IMR-90 (cell line): Measurements from ENCODE around the gene FKBP10. TPM values are rescaled to one million over a fixed set of nuclear protein-coding genes. Genes with fewer than 3 reads are reported as not detected.

ENCODE experiments used
- ATAC-seq: fragments of 200-7000 bp; cut with Tn5 transposase; 2 replicates; pipeline ENCODE4 v1.9.1; 2020; ENCODE audit warnings: low read depth, mild to moderate bottlenecking, moderate library complexity
- BruUV-seq: library from RNA; stranded (reverse); fragments of 400-500 nt; replicated peaks from 2 replicates; lab custom pipeline; 2021; lab: Mats Ljungman, UMichigan
- CTCF ChIA-PET: fragments of 300-600 bp; formaldehyde crosslinking; extraction: SDS; loops from one replicate; lab custom pipeline; 2021; ENCODE audit warnings: antibody characterized with exemption; lab: Yijun Ruan, JAX
- POLR2A ChIA-PET: fragments of 300-600 bp; sonication (Branson Sonifier 250); formaldehyde crosslinking; loops from one replicate; lab custom pipeline; 2022; ENCODE audit warnings: antibody characterized with exemption; ENCODE audit not compliant: unreplicated experiment; lab: Charles Lee
- DNase-seq: peaks from one replicate; pipeline ENCODE4 v3.0.0; 2013
- H2AFZ ChIP-seq: replicated peaks from 2 replicates; pipeline ENCODE3; 2013; ENCODE audit warnings: low read length, mild to moderate bottlenecking; ENCODE audit not compliant: poor library complexity
- H2AK5ac ChIP-seq: 2 replicates; pipeline ENCODE4 v1.6.1; 2013; ENCODE audit warnings: low read depth, low read length, inconsistent platforms
- H2AK9ac ChIP-seq: replicated peaks from 2 replicates; pipeline ENCODE3; 2013; ENCODE audit warnings: mild to moderate bottlenecking, low read depth, low read length, moderate library complexity; ENCODE audit not compliant: poor library complexity
- H2BK120ac ChIP-seq: 2 replicates; pipeline ENCODE4 v1.6.1; 2013; ENCODE audit warnings: low read depth, low read length, inconsistent platforms
- H2BK15ac ChIP-seq: 3 replicates; pipeline ENCODE4 v1.6.1; 2013; ENCODE audit warnings: low read depth, low read length, inconsistent platforms
- H2BK20ac ChIP-seq: 2 replicates; pipeline ENCODE4 v1.6.1; 2013; ENCODE audit warnings: low read depth, mild to moderate bottlenecking, inconsistent platforms, low read length, moderate library complexity
- H2BK5ac ChIP-seq: 2 replicates; pipeline ENCODE4 v1.6.1; 2013; ENCODE audit warnings: mild to moderate bottlenecking, low read depth, low read length, inconsistent platforms; ENCODE audit not compliant: poor library complexity, severe bottlenecking
- H3K14ac ChIP-seq: replicated peaks from 2 replicates; pipeline ENCODE4 v1.6.1; 2013; ENCODE audit warnings: low read depth, low read length, inconsistent platforms
- H3K18ac ChIP-seq: 2 replicates; pipeline ENCODE4 v1.6.1; 2013; ENCODE audit warnings: low read depth, low read length, control low read depth
- H3K23ac ChIP-seq: 2 replicates; pipeline ENCODE4 v1.6.1; 2013; ENCODE audit warnings: low read depth, low read length, inconsistent platforms
- H3K27ac ChIP-seq: 2 replicates; pipeline ENCODE4 v1.5.1; 2013; ENCODE audit warnings: mild to moderate bottlenecking, control low read depth, low read length; ENCODE audit not compliant: insufficient read depth
- H3K27me3 ChIP-seq: 2 replicates; pipeline ENCODE4 v1.6.1; 2013; ENCODE audit warnings: low read length; ENCODE audit not compliant: control insufficient read depth, insufficient read depth
- H3K36me3 ChIP-seq: 2 replicates; pipeline ENCODE4 v1.6.1; 2013; ENCODE audit warnings: low read length, mixed read lengths; ENCODE audit not compliant: control insufficient read depth, insufficient read depth
- H3K4ac ChIP-seq: 2 replicates; pipeline ENCODE4 v1.6.1; 2013; ENCODE audit warnings: low read depth, low read length, inconsistent platforms
- H3K4me1 ChIP-seq: 2 replicates; pipeline ENCODE4 v1.6.1; 2013; ENCODE audit warnings: low read length, mixed read lengths; ENCODE audit not compliant: control insufficient read depth, insufficient read depth
- H3K4me2 ChIP-seq: 2 replicates; pipeline ENCODE4 v1.6.1; 2013; ENCODE audit warnings: low read depth, mild to moderate bottlenecking, control low read depth, low read length, moderate library complexity
- H3K4me3 ChIP-seq: 2 replicates; pipeline ENCODE4 v1.5.1; 2013; ENCODE audit warnings: low read depth, mild to moderate bottlenecking, control low read depth, low read length, moderate library complexity; ENCODE audit not compliant: insufficient read depth
- H3K56ac ChIP-seq: 2 replicates; pipeline ENCODE4 v1.6.1; 2013; ENCODE audit warnings: low read length, inconsistent platforms; ENCODE audit not compliant: insufficient read depth; ENCODE audit errors: extremely low read depth
- H3K79me1 ChIP-seq, 2 experiments: 2 replicates each; pipeline ENCODE4 v1.6.1; 2013; ENCODE audit warnings: low read length in 2 of 2, inconsistent platforms in 1 of 2, low read depth in 1 of 2
- H3K9ac ChIP-seq: 2 replicates; pipeline ENCODE4 v1.6.1; 2013; ENCODE audit warnings: low read depth, low read length, control low read depth
- H3K9me1 ChIP-seq: 2 replicates; pipeline ENCODE4 v1.6.1; 2013; ENCODE audit warnings: low read length, inconsistent platforms; ENCODE audit not compliant: insufficient read depth
- H3K9me3 ChIP-seq: 2 replicates; pipeline ENCODE4 v1.6.1; 2013; ENCODE audit warnings: low read length; ENCODE audit not compliant: control insufficient read depth, insufficient read depth
- H4K20me1 ChIP-seq: 2 replicates; pipeline ENCODE4 v1.6.1; 2013; ENCODE audit warnings: low read length, inconsistent platforms; ENCODE audit not compliant: insufficient read depth
- H4K5ac ChIP-seq: 2 replicates; pipeline ENCODE4 v1.6.1; 2013; ENCODE audit warnings: mild to moderate bottlenecking, low read depth, low read length, control low read depth
- H4K8ac ChIP-seq, 2 experiments: 2 replicates each; pipeline ENCODE4 v1.6.1; 2013; ENCODE audit warnings: low read depth in 2 of 2, low read length in 2 of 2, control low read depth in 1 of 2, inconsistent platforms in 1 of 2
- H4K91ac ChIP-seq: 2 replicates; pipeline ENCODE4 v1.6.1; 2013; ENCODE audit warnings: low read depth, low read length, inconsistent platforms; ENCODE audit not compliant: insufficient read depth
- MXI1 ChIP-seq: IDR thresholded peaks from 2 replicates; pipeline ENCODE4 v1.6.1; 2012; ENCODE audit warnings: low read depth, mild to moderate bottlenecking, low read length, moderate library complexity, borderline replicate concordance
- WGBS, 2 experiments: methylation state at CpG; one replicate each; pipeline versions ENCODE4 v1.1.5 to v1.1.7; 2013; ENCODE audit warnings: missing lambda C conversion rate in 2 of 2; ENCODE audit not compliant: insufficient read length in 1 of 2; ENCODE audit errors: extremely low coverage in 2 of 2; 5-methylcytosine and 5-hydroxymethylcytosine counted together
- dilution Hi-C: fragments of 300-500 bp; cut with HindIII; formaldehyde crosslinking; loops from one replicate; pipeline ENCODE4 v1.14.3; 2018; ENCODE audit warnings: low sequenced_read_pairs; ENCODE audit not compliant: unreplicated experiment
- in situ Hi-C: fragments of 300-500 bp; cut with MboI; formaldehyde crosslinking; loops from 3 replicates; pipeline ENCODE4 v1.14.3; 2019; ENCODE audit warnings: low sequenced_read_pairs, inconsistent platforms, mixed read lengths
- intact Hi-C: fragments of 100-400 bp; cut with micrococcal nuclease; formaldehyde crosslinking; loops from 2 replicates; pipeline ENCODE4 v1.10.0; 2022
- polyA plus RNA-seq, 3 experiments: library from polyadenylated mRNA; depleted of rRNA; stranded (reverse); fragments of >200 nt; gene quantifications; 2 replicates each; pipeline ENCODE4 v1.2.3, GENCODE V29; 2012; ENCODE audit warnings: low replicate concordance in 1 of 3
- total RNA-seq: library from RNA; depleted of rRNA; stranded (reverse); fragments of >200 nt; gene quantifications from 2 replicates; pipeline ENCODE4 v1.2.3, GENCODE V29; 2012

Gene FKBP10
- total and polyA plus RNA-seq, 2 of the 4 experiments (the other 2 are of a cell fraction) = 170 to 984 TPM

- no peak overlapping the region for H2BK20ac ChIP-seq
- no peak overlapping the region for H3K4me3 ChIP-seq
- no peak overlapping the region for H2BK5ac ChIP-seq
- TF ChIP-seq MXI1 = no peak
- H3K9me3 ChIP-seq = no peaks in the 10 kb centered on the region
- H3K27ac ChIP-seq = no peak overlapping the region
- no peak overlapping the region for H3K23ac ChIP-seq
- H3K18ac ChIP-seq = no peak overlapping the region
- H3K36me3 ChIP-seq = 0 out of 2 replicates have a peak, but pooled peaks cover 4% of the 10 kb centered on the region
- H2AK9ac ChIP-seq = peak overlapping the region; percentile 79
- H3K9me1 ChIP-seq = peaks cover 11% of the 10 kb centered on the region
- no TSS peak for BruUV-seq
- H2BK15ac ChIP-seq = no peak overlapping the region
- H3K14ac ChIP-seq = no peak overlapping the region
- POLR2A ChIA-PET = no interaction called here
- H2BK120ac ChIP-seq = no peak overlapping the region
- dilution Hi-C loops (no loop called here), intact Hi-C loops (no loop called here), in situ Hi-C loops (no loop called here)
- H3K4me1 ChIP-seq = no peaks in the 10 kb centered on the region
- no peak overlapping the region for H4K8ac ChIP-seq
- ATAC-seq (no peak), DNase-seq (peak; percentile 35)
- peaks cover 12 to 24% of the 10 kb centered on the region in 2 experiments for H3K79me1 ChIP-seq
- peaks cover 29% of the 10 kb centered on the region for H4K20me1 ChIP-seq
- no peak overlapping the region for H3K56ac ChIP-seq
- no peak overlapping the region for H4K91ac ChIP-seq
- WGBS, 2 experiments = 61% methylated on average over 3 of the region's 6 CpGs; no CpG with 5 or more reads in 1 of the 2 experiments
- no peak overlapping the region for H2AK5ac ChIP-seq
- H4K5ac ChIP-seq = no peak overlapping the region
- CTCF ChIA-PET = no interaction called here
- no peak overlapping the region for H3K4ac ChIP-seq
- no peaks in the 10 kb centered on the region for H3K27me3 ChIP-seq
- H3K4me2 ChIP-seq = no peak overlapping the region
- peak overlapping the region; percentile 24 for H2AFZ ChIP-seq
- H3K9ac ChIP-seq = no peak overlapping the region
Observed at GRCh38 chr17:41844971-41845370, 32.2 kb downstream of the FKBP10 start.
